NCI-H1930 (cell line): ENCODE data around the gene UBE2D4.
"Not testable (repeated sequence)": the region's sequence is repeated elsewhere in the genome, so short reads cannot be mapped to it uniquely, and the experiment has no call there.

Source experiments
- DNase-seq, 2 experiments: peaks; one replicate each; lab custom pipeline; 2025; lab: John Stamatoyannopoulos, UW

UBE2D4 gene

DNA sequence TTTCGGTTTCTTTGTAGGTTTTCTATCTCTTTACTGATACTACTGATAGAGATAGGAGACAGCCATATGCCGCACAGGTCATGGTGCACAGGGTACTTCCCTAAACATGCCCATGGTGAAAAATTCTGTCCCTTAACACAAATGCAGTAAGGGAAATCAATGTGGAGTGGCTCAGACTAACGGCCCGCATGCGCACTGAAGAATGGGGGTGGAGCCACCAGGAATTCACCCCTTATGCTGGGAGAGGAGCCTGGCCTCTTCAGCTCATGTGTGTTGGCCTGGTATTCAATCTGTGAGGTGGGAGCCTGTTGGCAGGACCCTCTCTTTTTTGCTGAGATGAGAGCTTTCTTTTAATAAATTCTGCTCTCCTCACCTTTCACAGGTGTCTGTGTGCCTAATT lies 11.4 kb upstream of the UBE2D4 start:
- DNase-seq, result no peak

DNA sequence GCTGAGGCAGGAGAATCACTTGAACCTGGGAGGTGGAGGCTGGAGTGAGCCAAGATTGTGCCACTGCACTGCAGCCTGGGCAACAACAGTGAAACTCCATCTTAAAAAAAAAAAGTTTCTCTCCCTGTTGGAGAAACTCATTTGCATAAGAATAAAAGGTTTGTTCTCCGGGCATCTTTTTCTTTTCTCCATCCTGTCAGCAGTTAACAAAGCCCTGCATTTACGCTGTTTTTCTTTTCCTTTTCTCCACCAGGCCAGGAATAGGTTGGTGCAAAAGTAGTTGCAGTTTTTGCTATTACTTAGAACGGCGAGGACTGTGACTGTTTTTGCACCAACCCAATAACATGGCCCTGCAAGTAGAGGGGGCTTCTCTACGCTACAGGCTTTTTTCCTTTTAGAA lies 10.3 kb upstream of the UBE2D4 start:
- no peak for DNase-seq

DNA sequence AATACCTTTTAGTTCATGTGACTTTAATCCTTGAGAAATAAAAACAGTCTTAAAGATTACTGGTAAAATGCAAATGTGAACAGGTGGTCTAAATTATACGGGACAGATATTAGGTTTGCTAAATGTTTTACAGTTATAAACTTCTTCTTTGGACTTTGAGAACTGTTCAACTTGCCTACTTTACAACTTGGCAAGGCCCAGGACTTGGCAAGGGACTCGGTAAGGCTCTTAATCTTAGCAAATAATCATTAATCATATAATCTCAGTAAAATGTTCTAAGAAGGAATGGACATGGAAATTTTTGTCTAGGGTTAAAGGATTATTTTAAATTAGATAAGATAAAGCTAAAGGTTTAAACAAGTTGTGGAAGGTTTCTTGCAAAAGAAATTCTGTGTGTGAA lies 4.8 kb upstream of the UBE2D4 start:
- DNase-seq, result no peak

DNA sequence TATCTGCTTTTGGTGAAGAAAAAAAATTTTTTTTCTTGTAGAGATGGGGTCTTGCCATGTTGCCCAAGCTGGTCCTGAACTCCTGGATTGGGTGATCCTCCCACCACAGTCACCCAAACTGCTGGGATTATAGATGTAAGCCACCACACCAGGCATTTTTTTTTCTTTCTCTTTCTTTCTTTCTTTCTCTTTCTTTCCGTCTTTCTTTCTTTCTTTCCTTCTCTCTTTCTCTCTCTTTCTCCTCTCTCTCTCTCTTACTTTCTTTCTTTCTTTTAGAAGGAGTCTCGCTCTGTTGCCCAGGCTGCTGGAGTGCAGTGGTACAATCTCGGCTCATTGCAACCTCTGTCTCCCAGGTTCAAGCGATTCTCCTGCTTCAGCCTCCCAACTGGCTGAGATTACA lies 3.5 kb upstream of the UBE2D4 start:
- DNase-seq, result no peak

DNA sequence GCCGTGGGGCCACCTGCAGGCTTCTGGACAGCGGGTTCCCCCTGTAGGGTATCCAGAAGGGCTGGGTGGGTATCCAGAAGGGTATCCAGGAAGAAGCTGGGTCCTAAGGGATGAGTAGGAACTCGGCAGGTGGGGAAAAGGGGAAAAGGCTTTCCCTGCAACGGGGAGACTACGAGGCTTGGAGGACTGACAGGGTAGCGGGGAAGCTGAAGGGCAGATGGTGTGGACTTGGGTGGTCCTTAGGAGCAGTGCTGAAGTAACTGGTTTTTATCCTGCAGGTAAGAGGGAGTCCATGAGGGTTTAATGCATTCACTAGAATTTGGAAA lies 525 bp downstream of the UBE2D4 start:
- DNase-seq, result no peak

DNA sequence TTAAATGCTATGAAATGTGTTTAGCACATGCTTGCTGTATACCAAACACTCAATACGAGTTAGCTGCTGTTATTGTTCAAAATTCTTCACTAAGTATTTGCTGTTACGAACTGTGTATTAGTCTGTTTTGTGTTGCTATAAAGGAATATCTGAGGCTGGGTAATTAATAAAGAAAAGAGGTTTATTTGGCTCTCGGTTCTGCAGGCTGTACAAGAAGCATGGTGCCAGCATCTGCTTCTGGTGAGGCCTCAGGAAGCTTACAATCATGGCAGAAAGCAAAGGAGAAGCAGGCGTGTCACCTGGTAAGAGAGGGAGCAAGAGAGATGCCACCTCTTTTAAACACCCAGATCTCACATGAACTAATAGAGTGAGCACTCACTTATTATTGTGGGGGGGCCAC lies 1.6 kb downstream of the UBE2D4 start:
- DNase-seq, result no peak

DNA sequence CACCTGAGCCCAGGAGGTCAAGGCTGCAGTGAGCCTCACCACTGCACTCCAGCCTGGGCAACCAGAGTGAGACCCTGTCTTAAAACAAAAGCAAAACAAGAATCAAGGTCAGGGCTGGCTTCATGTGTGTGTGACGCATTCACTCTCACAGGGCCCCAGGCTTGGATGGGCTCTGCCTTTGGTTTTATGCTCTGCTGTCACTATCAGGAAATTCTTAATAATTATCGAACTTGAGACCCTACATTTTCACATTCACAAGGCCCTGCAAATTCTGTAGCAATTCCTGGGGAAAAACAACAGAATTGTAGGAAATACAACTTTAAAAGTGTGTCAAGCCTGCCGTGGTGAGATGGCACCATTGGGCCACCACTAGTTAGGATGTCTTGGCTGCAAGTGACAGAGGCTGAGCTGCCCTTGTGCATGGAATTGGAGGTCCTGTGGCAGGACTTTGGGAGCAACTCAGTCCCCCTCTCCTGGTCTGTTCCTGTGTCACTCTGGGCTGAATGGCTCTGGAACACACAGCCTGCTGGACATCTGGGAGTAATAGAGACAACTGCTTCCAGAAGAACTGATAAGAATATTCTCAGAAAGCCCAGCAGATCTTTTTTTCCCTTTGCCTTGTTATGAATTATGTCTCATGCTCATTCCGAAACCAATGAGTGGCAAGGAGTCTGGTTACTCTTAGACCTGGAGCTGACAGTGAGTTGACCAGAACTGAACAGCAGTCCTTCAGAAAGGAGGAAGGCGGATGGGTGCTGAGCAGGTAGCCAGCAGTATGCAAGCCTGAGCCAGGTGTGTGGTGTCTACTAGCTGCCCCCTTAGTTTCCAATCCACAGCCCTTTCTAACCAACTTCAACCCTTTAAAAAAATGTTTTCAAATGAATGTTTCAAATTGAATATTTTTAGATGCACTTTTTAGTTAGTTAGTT lies 3.6 kb downstream of the UBE2D4 start:
- no peak for DNase-seq

DNA sequence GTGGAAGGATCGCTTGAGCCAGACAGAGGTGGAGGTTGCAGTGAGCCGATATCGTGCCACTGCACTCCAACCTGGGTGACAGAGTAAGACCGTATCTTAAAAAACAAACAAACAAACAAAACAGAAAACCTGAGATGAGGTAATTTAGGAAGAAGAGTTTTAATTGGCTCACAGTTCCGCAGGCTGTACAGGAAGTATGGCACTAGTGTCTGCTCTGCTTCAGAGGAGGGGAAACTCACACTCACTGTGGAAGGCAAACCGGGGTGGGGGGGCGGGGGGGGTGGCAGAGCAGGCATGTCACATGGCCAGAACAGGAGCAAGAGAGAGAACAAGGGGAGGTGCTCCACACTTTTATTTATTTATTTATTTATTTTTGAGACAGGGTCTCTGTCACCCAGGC lies 5.1 kb downstream of the UBE2D4 start:
- no peak for DNase-seq

DNA sequence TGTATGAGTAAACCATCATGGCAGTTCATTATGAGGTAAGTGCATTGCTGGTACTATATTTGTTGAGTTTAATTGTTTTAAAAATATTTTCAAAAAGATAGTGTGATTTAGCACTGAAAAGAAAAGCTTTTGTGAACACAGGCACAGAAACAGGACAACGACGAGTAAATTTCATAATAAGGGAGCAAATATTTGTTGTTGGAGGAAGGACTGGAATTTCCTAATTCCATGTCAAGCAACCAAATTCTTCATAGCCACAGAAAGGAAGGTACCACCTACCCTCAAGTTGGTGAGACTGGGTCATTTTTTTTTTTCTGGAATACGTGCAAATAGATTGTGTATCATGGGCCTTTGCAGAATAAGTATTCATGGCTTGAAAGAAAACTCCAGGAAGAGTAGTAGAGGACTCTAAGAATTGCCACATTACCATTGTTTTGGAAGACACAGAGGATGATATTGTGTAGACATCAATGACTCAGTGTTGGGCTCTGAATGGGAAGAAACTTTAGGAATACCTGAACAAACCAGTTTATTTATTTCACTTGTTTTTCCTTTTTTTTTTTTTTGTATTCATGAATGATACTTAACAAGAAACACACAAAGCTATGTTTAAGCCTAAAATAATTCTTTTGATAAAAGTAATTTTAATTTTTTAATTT lies 7.8 kb downstream of the UBE2D4 start:
- no peak for DNase-seq

DNA sequence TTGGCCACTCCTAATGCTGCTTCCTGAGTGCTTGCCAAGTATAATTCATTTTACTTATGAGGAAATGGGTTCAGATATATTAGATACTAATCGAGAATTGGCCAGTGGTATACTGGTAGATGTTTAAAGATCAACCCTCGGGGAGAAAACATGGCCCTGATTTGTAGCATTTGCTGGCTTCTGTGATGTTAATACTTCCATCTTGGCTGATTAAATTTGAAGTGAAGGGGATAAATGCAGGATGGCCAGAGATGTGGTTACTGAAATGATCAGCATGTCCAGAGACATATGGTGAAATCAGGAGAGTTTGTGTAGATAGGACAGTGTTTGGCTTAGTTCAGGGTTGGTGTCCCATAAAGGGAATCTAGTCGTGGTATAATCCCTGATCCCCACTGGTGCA lies 11.2 kb downstream of the UBE2D4 start:
- DNase-seq, result no peak

DNA sequence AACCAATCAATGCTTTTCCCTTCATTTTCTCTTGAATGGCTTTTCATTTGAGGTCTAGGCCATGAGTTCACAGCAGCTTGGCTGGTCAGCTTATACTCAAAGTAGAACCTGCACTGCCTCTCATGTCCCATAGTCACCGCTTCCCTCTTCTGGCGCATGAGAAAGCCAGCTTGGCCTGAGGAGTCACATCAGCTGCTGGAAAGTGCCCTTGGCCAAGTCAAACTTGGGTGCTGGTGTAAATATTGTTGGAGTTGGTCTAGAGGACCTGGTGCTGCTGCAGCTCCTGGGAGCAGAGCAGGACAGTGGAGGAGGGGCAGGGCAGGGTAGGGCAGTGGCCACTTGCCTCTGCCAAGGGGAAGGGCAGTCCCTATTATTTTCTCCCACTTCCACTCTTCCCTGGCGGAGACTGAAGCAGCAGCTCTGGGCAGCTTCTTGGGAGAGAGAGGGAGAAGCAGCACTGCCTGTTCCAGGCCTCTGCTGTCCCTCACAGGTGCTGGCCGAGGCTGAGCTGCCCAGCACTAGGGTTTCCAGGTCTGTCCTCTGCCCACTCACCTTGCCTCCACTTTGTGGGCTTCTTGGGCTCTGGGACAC lies 12.8 kb downstream of the UBE2D4 start:
- no peak for DNase-seq

DNA sequence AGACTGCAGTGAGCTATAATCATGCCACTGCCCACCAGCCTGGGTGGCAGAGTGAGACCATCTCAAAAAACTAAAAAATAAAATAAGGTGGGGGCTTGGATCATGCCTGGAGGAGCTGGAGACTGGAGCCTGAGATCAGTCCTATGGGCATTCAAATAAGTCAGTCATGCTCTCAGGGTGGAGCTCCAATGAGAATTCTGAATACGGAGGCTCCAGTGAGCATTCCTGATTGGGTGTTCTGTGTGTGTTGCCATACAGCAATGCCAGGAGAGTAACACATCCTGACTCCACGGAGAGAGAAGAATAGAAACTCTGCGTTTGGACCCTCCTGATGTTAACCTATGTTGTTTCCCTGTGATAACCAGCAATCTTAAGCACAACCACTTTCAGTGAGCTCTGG lies 16.0 kb downstream of the UBE2D4 start:
- no peak for DNase-seq

DNA sequence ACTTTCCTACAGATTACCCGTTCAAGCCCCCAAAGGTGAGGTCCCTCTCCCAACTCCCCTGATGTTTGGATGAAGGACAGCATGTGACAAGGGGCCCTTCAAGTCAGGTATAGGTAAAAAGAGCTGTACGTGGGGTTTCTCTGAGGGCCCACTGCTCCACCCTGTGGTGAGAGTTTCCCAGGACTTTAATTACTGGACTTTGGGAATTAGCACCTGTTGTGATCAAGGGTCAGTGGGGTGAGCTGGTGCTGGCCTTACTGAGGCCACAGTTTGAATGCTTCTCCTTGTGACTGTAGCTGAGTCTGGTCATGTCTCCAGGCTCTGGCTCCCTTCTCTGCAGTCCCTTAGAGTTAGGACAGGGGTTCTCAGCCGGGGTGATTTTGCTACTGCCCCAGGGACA lies 16.8 kb downstream of the UBE2D4 start:
- no peak for DNase-seq

DNA sequence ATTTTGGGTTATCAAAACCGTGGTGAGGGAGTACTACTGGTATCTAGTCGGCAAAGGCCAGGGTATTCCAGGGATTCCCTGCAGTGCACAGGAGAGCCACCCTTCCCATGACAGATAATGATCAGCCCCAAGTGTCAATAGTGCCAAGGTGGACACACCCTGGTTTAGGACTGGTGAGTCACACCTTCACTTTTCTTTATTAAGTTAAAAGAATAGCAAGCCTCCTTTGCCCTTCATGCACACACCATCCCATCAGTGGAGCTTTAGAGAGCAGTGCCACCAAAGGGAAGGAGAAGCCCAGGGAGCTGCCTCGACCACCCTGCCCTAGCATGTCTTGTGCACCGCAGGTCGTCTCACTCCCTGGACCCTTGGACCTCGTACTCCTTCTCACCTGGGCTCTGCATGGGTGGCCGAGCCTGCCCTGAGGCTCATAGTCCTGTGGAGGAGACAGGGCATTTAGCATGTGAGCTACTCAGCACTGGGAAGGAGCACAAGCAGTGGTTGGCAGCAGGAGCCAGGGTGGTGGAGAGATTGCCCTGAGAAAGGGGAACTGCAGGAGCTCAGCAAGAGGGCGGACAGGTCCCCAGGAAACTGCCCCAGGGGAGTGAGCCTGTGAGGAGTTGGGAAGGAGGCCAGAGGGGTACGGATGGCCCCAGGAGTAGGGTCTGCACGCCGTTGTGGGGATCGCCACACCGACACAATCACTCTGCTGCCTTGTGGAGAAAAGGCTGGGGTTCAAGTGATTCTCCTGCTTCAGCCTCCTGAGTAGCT lies 17.4 kb downstream of the UBE2D4 start:
- no peak for DNase-seq

DNA sequence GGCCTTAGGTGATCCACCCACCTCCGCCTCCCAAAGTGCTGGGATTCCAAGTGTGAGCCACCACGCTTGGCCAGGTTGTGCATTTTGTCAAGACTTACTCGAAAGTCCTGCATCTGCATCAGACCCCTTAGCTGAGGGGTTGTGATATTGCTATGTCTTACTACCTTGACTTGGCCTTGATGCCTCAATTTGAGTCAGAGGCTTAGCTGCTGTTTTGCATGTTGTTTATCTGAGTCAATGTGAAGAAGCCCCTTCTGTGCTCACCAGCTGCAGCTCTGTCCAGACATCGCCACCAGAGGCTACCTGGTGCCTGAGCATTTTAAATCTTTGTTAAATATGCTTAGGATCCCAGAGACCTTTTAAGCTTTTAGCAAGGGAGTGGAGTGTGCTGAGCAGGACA lies 18.1 kb downstream of the UBE2D4 start:
- DNase-seq, result no peak

DNA sequence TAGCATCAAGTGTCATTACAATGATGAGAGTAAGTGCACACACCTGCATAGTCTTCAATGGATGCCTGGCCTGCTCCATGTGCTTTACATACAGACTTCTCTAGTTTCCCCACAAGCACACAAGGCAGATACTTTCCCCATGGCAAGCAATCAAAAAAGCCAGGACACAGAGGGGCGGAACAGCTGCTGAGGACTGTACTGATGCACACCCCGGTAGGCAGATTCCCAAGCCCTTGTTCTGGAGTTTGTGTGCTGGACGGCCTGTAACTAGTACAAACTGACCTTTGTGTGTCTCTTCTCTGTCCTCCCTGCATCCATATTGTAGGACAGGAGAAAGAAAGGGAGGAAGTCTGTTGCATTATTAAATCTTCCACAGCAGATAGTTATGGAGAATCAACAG lies 25.8 kb downstream of the UBE2D4 start:
- DNase-seq, result no peak

DNA sequence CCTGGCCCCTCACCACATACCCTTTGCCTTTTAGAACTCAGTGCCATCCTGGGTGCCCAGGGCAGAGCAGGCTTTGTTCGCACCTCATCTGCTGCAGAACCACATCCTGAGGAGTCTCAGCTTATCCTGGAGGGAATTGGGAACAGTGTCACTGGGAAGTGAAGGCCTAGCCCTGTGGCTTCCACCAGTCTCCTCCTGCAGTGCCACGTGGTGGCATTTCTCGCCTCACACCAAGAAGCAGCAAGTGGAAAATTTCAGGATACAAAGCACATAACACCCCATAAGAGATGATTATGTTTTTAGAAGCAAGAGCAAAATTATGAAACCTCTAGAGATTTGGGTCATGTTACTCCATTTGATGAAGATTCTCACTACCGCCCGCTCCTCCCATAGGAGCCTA lies 26.8 kb downstream of the UBE2D4 start:
- DNase-seq, result no peak

DNA sequence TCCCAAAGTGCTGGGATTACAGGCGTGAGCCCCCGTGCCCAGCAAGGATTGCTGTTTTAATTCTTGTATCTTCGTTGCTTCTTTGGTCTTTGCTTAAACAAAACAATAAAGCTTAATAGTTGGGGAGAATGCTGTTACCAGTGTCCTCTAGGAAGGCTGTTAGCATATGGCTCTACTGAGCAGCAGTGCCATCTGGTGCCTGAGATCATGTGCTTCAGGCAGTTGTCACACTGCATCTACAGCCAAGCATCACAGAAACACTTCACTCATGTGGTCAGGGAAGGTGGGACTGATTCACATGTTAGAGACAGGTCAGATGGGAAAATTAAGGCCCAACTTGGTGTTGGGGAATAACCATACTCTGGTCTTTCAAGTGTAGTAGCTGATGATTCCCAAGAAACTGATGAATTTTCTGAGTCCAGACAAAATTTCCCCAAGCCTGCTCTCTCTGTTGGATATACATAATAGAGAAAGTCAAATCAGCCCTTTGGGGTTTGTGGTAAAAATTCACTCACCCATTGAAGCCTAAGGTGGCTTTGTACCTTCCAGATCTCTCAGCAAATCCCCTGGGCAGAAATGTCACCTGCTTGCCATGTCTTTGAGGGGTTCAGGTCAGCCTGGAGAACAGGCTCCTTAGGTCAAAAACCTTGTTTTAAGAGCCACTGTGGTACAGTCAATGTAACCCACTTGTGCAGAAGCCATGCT lies 28.4 kb downstream of the UBE2D4 start:
- DNase-seq, result peak in 1 of 2 experiments; percentile 26

DNA sequence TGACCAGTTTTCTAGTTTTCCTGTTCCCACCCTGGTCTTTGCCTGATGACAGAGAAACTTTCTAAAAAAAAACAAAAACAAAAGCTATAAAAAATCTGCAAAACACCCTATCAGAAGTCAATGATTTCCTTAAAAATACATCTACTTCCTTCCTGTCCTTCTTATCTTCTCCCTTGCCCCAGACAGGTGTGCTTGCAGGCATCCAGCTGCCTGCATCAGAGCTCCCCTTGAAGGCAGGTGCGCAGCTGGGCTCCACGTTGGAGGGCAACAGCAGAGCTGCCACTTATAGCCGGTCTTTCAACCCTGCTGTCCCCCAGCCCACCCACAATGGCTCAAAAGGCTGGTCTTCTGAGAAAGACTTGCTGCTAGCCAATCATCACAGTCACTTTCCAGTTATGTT lies 29.8 kb downstream of the UBE2D4 start:
- DNase-seq, result no peak

DNA sequence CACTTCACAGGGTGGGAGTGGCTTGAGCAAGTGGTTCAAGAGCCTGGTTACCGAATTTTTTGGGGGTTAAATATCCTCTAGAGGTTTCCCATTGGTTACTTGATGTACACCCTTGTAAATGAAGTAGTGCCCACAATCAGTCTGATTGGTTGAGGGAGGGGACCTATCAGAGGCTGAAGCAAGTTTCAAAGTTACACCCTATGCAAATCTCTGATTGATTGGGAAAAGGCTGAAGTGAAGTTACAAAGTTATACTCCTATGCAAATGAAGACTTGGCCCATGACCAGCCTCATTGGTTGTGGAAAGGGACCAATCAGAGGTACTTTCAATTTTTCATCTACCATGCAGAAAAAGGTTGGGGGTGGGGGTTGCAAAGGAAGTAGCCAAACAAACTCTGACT lies 34.7 kb downstream of the UBE2D4 start:
- DNase-seq, result no peak

DNA sequence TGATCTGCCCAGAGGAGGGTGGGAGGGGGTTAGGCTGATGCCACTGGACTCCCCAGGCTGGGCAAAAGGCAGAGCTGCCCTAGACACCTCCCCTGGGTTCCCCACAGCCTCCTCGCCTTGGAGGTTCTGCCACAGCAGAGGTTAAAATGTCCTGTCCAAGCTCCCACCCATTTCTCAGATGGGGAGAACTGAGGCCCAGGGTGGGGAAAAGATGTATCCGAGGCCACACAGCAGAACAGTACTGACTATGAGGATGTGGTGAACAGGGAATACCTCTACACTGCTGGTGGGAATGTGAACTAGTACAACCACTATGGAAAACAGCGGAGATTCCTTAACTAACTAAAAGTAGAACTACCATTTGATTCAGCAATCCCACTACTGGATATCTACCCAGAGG lies 40.2 kb downstream of the UBE2D4 start:
- not testable (repeated sequence) for DNase-seq
